Bronchial epithelial cell (primary cell): ENCODE results near the gene FLAD1. TPM values are rescaled to one million over a fixed set of nuclear protein-coding genes. Genes with fewer than 3 reads are reported as not detected.

Source experiments
- DNase-seq: peaks from one replicate; pipeline ENCODE4 v3.0.0-alpha.2; 2010; ENCODE audit warnings: low read depth
- FAIRE-seq: peaks from 2 replicates; lab custom pipeline; 2011; peaks lifted over from hg19 to GRCh38; lab: Jason Lieb, UNC
- H3K27me3 ChIP-seq: 2 replicates; pipeline ENCODE4 v1.5.1; 2011; ENCODE audit warnings: low read length; ENCODE audit not compliant: control insufficient read depth, insufficient read depth
- H3K36me3 ChIP-seq: 2 replicates; pipeline ENCODE4 v1.5.1; 2011; ENCODE audit warnings: low read length; ENCODE audit not compliant: control insufficient read depth, insufficient read depth
- H3K4me3 ChIP-seq: 2 replicates; pipeline ENCODE4 v1.5.1; 2011; ENCODE audit warnings: mild to moderate bottlenecking, low read depth, low read length, control low read depth
- total RNA-seq: library from RNA; depleted of rRNA; stranded (reverse); fragments of >200 nt; gene quantifications from 2 replicates; pipeline ENCODE4 v1.2.1, GENCODE V29; 2014
- TF ChIP-seq, protein P1 (sequence below): IDR thresholded peaks from 2 replicates; pipeline ENCODE4 v1.5.1; 2011; ENCODE audit warnings: mild to moderate bottlenecking, moderate library complexity, low read length, control low read depth, inconsistent platforms; ENCODE audit not compliant: insufficient read depth, severe bottlenecking

FLAD1 gene
- total RNA-seq, 1 donor from 2014 or later, result 40.8 TPM

DNA sequence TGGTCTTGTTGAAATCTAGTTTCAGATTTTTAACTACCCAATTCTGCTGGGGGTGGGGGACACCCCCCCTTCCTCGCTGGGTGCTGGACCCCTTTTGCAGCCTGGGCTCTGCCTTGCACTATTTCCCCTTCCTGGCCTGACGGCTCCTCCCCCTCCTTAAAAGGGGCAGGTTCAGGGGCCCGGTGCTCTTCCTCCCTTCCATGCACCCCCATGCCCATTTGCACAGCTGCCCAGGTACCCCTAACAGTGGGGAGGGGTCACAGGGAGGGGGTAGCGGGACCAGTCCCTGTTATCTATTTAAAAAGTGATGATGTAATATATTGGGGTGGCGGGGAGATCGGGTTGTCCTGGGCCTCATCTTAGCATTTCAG is 34.8 kb downstream of the FLAD1 start:
- no peak for DNase-seq
- TF ChIP-seq, protein P1, sequence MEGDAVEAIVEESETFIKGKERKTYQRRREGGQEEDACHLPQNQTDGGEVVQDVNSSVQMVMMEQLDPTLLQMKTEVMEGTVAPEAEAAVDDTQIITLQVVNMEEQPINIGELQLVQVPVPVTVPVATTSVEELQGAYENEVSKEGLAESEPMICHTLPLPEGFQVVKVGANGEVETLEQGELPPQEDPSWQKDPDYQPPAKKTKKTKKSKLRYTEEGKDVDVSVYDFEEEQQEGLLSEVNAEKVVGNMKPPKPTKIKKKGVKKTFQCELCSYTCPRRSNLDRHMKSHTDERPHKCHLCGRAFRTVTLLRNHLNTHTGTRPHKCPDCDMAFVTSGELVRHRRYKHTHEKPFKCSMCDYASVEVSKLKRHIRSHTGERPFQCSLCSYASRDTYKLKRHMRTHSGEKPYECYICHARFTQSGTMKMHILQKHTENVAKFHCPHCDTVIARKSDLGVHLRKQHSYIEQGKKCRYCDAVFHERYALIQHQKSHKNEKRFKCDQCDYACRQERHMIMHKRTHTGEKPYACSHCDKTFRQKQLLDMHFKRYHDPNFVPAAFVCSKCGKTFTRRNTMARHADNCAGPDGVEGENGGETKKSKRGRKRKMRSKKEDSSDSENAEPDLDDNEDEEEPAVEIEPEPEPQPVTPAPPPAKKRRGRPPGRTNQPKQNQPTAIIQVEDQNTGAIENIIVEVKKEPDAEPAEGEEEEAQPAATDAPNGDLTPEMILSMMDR, result no peak
- Histone ChIP-seq H3K4me3 (no peak overlapping the region), H3K27me3 (no peaks in the 10 kb centered on the region), H3K36me3 (peaks cover 25% of the 10 kb centered on the region)
- no peak for FAIRE-seq

DNA sequence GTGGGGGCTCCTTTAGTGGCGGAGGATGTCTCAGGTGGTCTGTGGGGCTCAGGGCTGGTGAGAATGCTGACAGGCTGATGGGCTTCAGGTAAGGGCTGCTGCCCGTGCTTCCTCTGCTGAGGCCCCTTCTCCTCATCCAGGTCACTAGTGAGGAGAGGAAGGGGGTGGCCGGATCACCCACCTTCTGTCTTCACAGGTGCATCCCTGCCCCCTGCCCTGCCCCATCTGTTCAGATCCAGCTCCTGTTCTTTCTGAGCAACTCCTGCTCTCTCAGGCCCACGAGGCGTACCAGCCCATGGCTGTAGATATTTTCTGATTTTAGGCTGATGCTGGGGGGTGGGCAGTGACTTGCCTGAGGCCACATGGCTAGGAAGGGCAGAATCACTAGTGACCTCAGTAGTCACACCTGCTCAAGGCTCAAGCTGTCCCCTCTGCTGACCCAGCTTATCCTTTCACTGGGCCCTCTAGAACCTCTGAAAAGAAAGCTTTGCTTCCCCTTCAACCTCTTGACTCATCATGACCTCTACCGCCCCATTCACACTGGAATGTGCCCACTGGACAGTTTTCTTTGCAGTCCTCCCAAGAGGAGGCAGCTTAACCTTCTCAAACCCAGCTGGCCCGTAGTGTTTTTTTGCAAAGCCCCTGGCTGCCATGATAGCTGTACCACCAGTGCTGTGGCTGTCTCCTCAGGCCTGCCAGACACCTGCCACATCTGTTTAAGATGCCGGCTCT is 35.6 kb downstream of the FLAD1 start:
- H3K36me3 ChIP-seq, result peaks cover 23% of the 10 kb centered on the region
- TF ChIP-seq, protein P1, result no peak
- H3K4me3 ChIP-seq, result no peak overlapping the region
- H3K27me3 ChIP-seq, result no peaks in the 10 kb centered on the region
- DNase-seq, result no peak
- no peak for FAIRE-seq

DNA sequence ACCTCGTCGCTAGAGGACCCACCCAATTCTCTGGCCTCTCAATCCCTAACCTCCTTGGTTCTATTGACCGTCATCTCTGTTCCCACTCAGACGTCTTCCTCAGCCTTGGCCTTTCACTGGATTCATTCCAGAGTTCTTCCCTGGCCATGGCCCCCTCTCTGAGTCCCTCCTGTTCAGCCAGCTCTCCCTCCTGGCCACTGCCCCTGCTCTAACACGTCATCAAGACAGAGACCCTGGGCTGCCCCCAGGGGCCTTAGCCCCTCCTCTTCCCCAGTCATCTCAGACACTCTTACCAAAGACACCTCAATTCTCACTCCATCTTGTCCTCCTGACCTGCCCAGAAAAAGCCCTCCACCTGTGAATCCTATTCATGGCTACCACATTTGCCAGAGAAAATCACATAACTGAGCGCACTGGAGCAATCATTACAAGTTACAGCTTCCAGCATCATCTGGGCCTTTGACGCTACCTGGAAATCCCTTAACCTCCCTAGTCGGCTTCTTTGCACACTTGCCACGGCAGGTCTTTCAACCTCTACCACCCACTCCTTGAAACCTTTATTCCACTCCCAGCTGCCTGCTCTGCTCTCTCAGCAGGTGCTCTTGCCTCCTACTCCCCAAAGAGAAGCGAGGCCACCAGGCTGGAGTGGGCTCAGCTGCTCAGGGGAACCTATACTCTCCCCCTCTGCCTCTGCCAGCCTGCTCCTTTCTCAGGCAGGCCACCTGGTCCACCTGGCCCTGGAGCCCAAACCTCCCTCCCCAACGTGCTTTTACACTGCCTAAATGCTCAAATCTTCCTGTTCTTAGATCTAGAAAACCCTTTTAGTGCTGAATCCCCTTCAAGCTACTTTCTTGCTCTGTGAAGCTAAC is 36.5 kb downstream of the FLAD1 start:
- TF ChIP-seq, protein P1, result no peak
- H3K27me3 ChIP-seq, result no peaks in the 10 kb centered on the region
- H3K36me3 ChIP-seq, result peaks cover 18% of the 10 kb centered on the region
- no peak for DNase-seq
- FAIRE-seq, result no peak
- H3K4me3 ChIP-seq, result no peak overlapping the region

DNA sequence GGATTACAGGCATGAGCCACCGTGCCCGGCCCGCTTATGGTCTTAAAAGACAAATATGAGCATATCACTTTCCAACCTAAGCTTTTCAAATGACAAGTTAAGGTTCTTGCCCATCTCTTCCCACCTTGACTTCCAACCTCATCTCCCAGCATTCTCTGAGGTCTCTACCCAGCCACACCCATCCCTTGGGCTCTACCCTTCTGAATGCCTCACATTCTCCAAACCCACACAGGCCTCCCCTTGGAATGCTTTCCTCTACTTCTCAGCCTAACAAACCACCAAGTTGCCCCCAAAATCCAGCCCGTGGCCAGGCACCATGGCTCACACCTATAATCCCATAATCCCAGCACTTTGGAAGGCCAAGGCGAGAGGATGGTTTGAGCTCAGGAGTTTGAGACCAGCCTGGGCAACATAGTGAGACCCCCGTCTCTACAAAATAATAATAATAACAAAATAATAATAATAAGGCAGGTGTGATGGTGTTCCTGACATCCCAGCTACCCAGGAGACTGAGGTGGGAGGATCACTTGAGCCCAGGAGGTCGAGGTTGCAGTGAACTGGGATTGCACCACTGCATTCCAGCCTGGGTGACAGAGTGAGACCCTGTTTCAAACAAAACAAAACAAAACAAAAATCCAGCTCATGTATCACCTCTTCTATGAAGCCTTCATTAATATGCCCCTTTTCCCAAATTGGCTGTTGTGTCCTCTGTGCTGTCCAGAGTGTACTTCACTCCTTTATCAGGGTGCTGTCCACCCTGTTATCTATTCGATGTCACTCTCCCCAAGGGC is 39.2 kb downstream of the FLAD1 start:
- Histone ChIP-seq H3K36me3 (peaks cover 10% of the 10 kb centered on the region), H3K27me3 (no peaks in the 10 kb centered on the region), H3K4me3 (no peak overlapping the region)
- FAIRE-seq (no peak), DNase-seq (peak; percentile 21)
- TF ChIP-seq, protein P1, result no peak

DNA sequence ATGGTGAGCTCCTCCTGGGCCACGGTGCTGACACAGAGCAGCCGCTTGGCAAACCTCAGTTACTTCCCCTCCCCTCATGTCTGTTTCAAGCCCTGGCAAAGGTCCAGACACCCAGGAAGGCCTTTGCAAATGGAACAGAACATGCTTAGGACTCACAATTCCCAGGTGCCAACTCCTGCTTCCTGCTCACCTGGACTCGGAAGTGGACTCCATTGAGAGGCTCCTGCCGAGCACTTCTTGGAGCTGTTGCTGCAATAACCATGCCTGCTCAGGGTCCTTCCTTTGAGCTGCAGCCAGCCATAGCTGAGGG is 39.7 kb downstream of the FLAD1 start:
- no peak overlapping the region for H3K4me3 ChIP-seq
- DNase-seq (peak; percentile 55), FAIRE-seq (no peak)
- TF ChIP-seq, protein P1, result no peak
- H3K27me3 ChIP-seq, result no peaks in the 10 kb centered on the region
- H3K36me3 ChIP-seq, result peaks cover 7% of the 10 kb centered on the region
